ENCODE results near the gene ATP7B. TPM values are rescaled to one million over a fixed set of nuclear protein-coding genes. Genes with fewer than 3 reads are reported as not detected.

ATP7B gene
- total RNA-seq, 2 donors from 2014 or later: 4.3 to 6.5 TPM

GRCh38 chr13:51945149-51945548 is 66.1 kb downstream of the ATP7B start:
- Histone ChIP-seq H3K27ac (no peak overlapping the region), H3K36me3 (peaks cover 26% of the 10 kb centered on the region), H3K4me3 (no peak overlapping the region), H3K4me1 (no peaks in the 10 kb centered on the region), H3K27me3 (no peaks in the 10 kb centered on the region), H3K9me3 (no peaks in the 10 kb centered on the region)
- no peak for TF ChIP-seq CTCF (IDR thresholded peaks at IDR 0.05)
- no peak for DNase-seq (ENCODE audit: low spot score)

GRCh38 chr13:51944428-51944827 is 66.8 kb downstream of the ATP7B start:
- TF ChIP-seq CTCF (IDR thresholded peaks at IDR 0.05): no peak
- Histone ChIP-seq H3K27ac (no peak overlapping the region), H3K4me3 (no peak overlapping the region), H3K4me1 (no peaks in the 10 kb centered on the region), H3K36me3 (peaks cover 26% of the 10 kb centered on the region), H3K9me3 (no peaks in the 10 kb centered on the region), H3K27me3 (no peaks in the 10 kb centered on the region)
- DNase-seq (ENCODE audit: low spot score): no peak

- TF ChIP-seq CTCF (IDR thresholded peaks at IDR 0.05): no peak
- Histone ChIP-seq H3K27me3 (no peaks in the 10 kb centered on the region), H3K27ac (no peak overlapping the region), H3K36me3 (peaks cover 33% of the 10 kb centered on the region), H3K4me1 (no peaks in the 10 kb centered on the region), H3K4me3 (no peak overlapping the region), H3K9me3 (no peaks in the 10 kb centered on the region)
- DNase-seq (ENCODE audit: low spot score): no peak
Measured at GRCh38 chr13:51943721-51944120, 67.5 kb downstream of the ATP7B start.

GRCh38 chr13:51942189-51942588 is 69.1 kb downstream of the ATP7B start:
- Histone ChIP-seq H3K4me3 (no peak overlapping the region), H3K27ac (no peak overlapping the region), H3K9me3 (no peaks in the 10 kb centered on the region), H3K4me1 (no peaks in the 10 kb centered on the region), H3K27me3 (no peaks in the 10 kb centered on the region), H3K36me3 (peaks cover 35% of the 10 kb centered on the region)
- no peak for DNase-seq (ENCODE audit: low spot score)
- TF ChIP-seq CTCF (IDR thresholded peaks at IDR 0.05): no peak

- H3K9me3 ChIP-seq: no peaks in the 10 kb centered on the region
- no peak for DNase-seq (ENCODE audit: low spot score)
- H3K27me3 ChIP-seq: no peaks in the 10 kb centered on the region
- H3K36me3 ChIP-seq: peaks cover 33% of the 10 kb centered on the region
- H3K4me1 ChIP-seq: no peaks in the 10 kb centered on the region
- no peak overlapping the region for H3K4me3 ChIP-seq
- no peak for TF ChIP-seq CTCF (IDR thresholded peaks at IDR 0.05)
- H3K27ac ChIP-seq: no peak overlapping the region
Measured at GRCh38 chr13:51938454-51938853, 72.8 kb downstream of the ATP7B start.

Data from right atrium auricular region (tissue), 2 donors.